SK-N-SH (cell line): Measurements from ENCODE around the gene MBNL2. TPM values are rescaled to one million over a fixed set of nuclear protein-coding genes. Genes with fewer than 3 reads are reported as not detected.

Experiments used
- CTCF ChIA-PET: fragments of 300-600, 350-600 bp; formaldehyde crosslinking; extraction: SDS; loops from one replicate; lab custom pipeline; 2021; lab: Yijun Ruan, JAX
- POLR2A ChIA-PET: fragments of 350-600 bp; sonication (Branson Sonifier 250); formaldehyde crosslinking; extraction: SDS; loops from one replicate; lab custom pipeline; 2020; ENCODE audit warnings: antibody characterized with exemption, inconsistent platforms; lab: Yijun Ruan, JAX
- DNase-seq: peaks from one replicate; pipeline ENCODE4 v3.0.0; 2012
- H2AFZ ChIP-seq: fragments of 200-600 bp; sonication (generic); 2 replicates; pipeline ENCODE4 v1.8.1; 2016; ENCODE audit warnings: antibody characterized with exemption, mild to moderate bottlenecking, low read depth
- H3F3A ChIP-seq: fragments of 200-600 bp; sonication (generic); replicated peaks from 2 replicates; pipeline ENCODE3; 2016; ENCODE audit warnings: antibody characterized with exemption, mild to moderate bottlenecking; ENCODE audit not compliant: insufficient read depth
- H3K27ac ChIP-seq, 2 experiments: fragments of 200-500 bp in 1 of 2; fragments of 200-600 bp in 1 of 2; sonication (Bioruptor generic) in 1 of 2; sonication (generic), shearing (Covaris generic) in 1 of 2; 2 replicates each; pipeline versions ENCODE4 v1.5.1 to v1.6.1; 2014 to 2016; ENCODE audit warnings: low read depth in 2 of 2, inconsistent platforms in 1 of 2, low read length in 1 of 2, mild to moderate bottlenecking in 1 of 2, mixed read lengths in 1 of 2
- H3K27me3 ChIP-seq: fragments of 200-600 bp; sonication (generic), shearing (Covaris generic); 2 replicates; pipeline ENCODE4 v1.6.1; 2016; ENCODE audit warnings: mixed run types; ENCODE audit not compliant: insufficient read depth
- H3K36me3 ChIP-seq, 2 experiments: fragments of 200-500 bp in 1 of 2; fragments of 200-600 bp in 1 of 2; sonication (Bioruptor generic) in 1 of 2; sonication (generic) in 1 of 2; replicated peaks in 1 of 2; 2 replicates each; pipeline versions ENCODE3 to v1.5.1; 2014 to 2016; ENCODE audit warnings: low read length in 1 of 2, mild to moderate bottlenecking in 1 of 2; ENCODE audit not compliant: insufficient read depth in 2 of 2, control insufficient read depth in 1 of 2
- H3K4me1 ChIP-seq, 2 experiments: fragments of 200-500 bp in 1 of 2; fragments of 200-600 bp in 1 of 2; sonication (Bioruptor generic) in 1 of 2; sonication (generic), shearing (Covaris generic) in 1 of 2; 2 replicates each; pipeline versions ENCODE4 v1.5.1 to v1.6.1; 2014 to 2016; ENCODE audit warnings: low read depth in 1 of 2, low read length in 1 of 2, mixed run types in 1 of 2; ENCODE audit not compliant: insufficient read depth in 2 of 2, control insufficient read depth in 1 of 2
- H3K4me2 ChIP-seq: fragments of 200-600 bp; sonication (generic), shearing (Covaris generic); 2 replicates; pipeline ENCODE4 v1.6.1; 2017; ENCODE audit warnings: mixed run types
- H3K4me3 ChIP-seq, 2 experiments: fragments of 200-500 bp in 1 of 2; fragments of 200-600 bp in 1 of 2; sonication (Bioruptor generic) in 1 of 2; sonication (generic), shearing (Covaris generic) in 1 of 2; 2 replicates each; pipeline versions ENCODE4 v1.5.1 to v1.8.1; 2014 to 2016; ENCODE audit warnings: low read depth in 2 of 2, inconsistent platforms in 1 of 2, low read length in 1 of 2, mild to moderate bottlenecking in 1 of 2, mixed read lengths in 1 of 2, moderate library complexity in 1 of 2
- H3K79me2 ChIP-seq: fragments of 200-600 bp; sonication (generic); 2 replicates; pipeline ENCODE4 v1.8.1; 2017; ENCODE audit warnings: mild to moderate bottlenecking; ENCODE audit not compliant: insufficient read depth
- H3K9ac ChIP-seq: fragments of 200-600 bp; sonication (generic); 2 replicates; pipeline ENCODE4 v1.6.1; 2017; ENCODE audit warnings: mixed run types
- H3K9me2 ChIP-seq: fragments of 200-600 bp; sonication (generic); 2 replicates; pipeline ENCODE4 v1.6.1; 2017; ENCODE audit warnings: mixed run types
- H3K9me3 ChIP-seq: fragments of 200-600 bp; sonication (generic); 2 replicates; pipeline ENCODE4 v1.6.1; 2017; ENCODE audit warnings: mixed run types, mild to moderate bottlenecking, moderate library complexity
- H4K20me1 ChIP-seq: fragments of 200-600 bp; sonication (generic); 2 replicates; pipeline ENCODE4 v1.6.1; 2017; ENCODE audit warnings: mild to moderate bottlenecking, mixed run types; ENCODE audit not compliant: insufficient read depth
- EP300 ChIP-seq, 2 experiments: IDR thresholded peaks; 2 replicates each; pipeline versions ENCODE4 v1.4.0 to v1.6.1; 2012; ENCODE audit warnings: borderline replicate concordance in 1 of 2, low read depth in 1 of 2, low read length in 1 of 2
- EZH2phosphoT487 ChIP-seq: fragments of 200-600 bp; sonication (generic); IDR thresholded peaks from 2 replicates; pipeline ENCODE4 v1.6.1; 2017; ENCODE audit warnings: low read depth, mixed run types, mild to moderate bottlenecking, antibody characterized with exemption, moderate library complexity, borderline replicate concordance
- GABPA ChIP-seq: IDR thresholded peaks from 2 replicates; pipeline ENCODE4 v1.4.0; 2012; ENCODE audit warnings: low read depth, mild to moderate bottlenecking
- GATA2 ChIP-seq: sonication (generic); formaldehyde crosslinking; IDR thresholded peaks from 2 replicates; pipeline ENCODE4 v1.5.0; 2020; ENCODE audit warnings: mild to moderate bottlenecking, missing genetic modification reagents
- MXI1 ChIP-seq: IDR thresholded peaks from 2 replicates; pipeline ENCODE4 v1.6.1; 2012; ENCODE audit warnings: mild to moderate bottlenecking, low read depth, low read length, improper control_type of control experiment
- NFIC ChIP-seq: IDR thresholded peaks from 2 replicates; pipeline ENCODE4 v1.4.0; 2012; ENCODE audit warnings: borderline replicate concordance
- POLR2AphosphoS5 ChIP-seq: IDR thresholded peaks from 2 replicates; pipeline ENCODE4 v1.6.1; 2012; ENCODE audit warnings: low read depth, low read length
- RCOR1 ChIP-seq: fragments of 150-350 bp; IDR thresholded peaks from 2 replicates; pipeline ENCODE4 v1.6.1; 2017; ENCODE audit warnings: antibody characterized with exemption, low read length
- RXRA ChIP-seq: IDR thresholded peaks from 2 replicates; pipeline ENCODE4 v1.4.0; 2012; ENCODE audit warnings: low read depth, mild to moderate bottlenecking, borderline replicate concordance
- TAF1 ChIP-seq: IDR thresholded peaks from 2 replicates; pipeline ENCODE4 v1.6.1; 2012; ENCODE audit warnings: low read depth, mild to moderate bottlenecking, low read length, moderate library complexity, borderline replicate concordance
- TCF12 ChIP-seq: IDR thresholded peaks from 2 replicates; pipeline ENCODE4 v1.4.0; 2012
- TEAD4 ChIP-seq: IDR thresholded peaks from 2 replicates; pipeline ENCODE4 v1.4.0; 2012; ENCODE audit warnings: mild to moderate bottlenecking, borderline replicate concordance; ENCODE audit not compliant: insufficient read depth
- WGBS: methylation state at CpG from one replicate; pipeline ENCODE4 v1.1.6; 2017; ENCODE audit warnings: low lambda C conversion rate; 5-methylcytosine and 5-hydroxymethylcytosine counted together
- polyA plus RNA-seq, 3 experiments: library from polyadenylated mRNA; depleted of rRNA; stranded (reverse); fragments of >200 nt; gene quantifications; 2 replicates each; pipeline ENCODE4 v1.2.3, GENCODE V29; 2012
- TF ChIP-seq, protein P1 (sequence below): IDR thresholded peaks from 2 replicates; pipeline ENCODE4; 2012
- TF ChIP-seq, protein P2 (sequence below): IDR thresholded peaks from 2 replicates; pipeline ENCODE4 v1.4.0; 2012; ENCODE audit warnings: low read depth

MBNL2 gene
- polyA plus RNA-seq, 1 of the 3 experiments (the other 2 are of a cell fraction), result 24.5 TPM

DNA sequence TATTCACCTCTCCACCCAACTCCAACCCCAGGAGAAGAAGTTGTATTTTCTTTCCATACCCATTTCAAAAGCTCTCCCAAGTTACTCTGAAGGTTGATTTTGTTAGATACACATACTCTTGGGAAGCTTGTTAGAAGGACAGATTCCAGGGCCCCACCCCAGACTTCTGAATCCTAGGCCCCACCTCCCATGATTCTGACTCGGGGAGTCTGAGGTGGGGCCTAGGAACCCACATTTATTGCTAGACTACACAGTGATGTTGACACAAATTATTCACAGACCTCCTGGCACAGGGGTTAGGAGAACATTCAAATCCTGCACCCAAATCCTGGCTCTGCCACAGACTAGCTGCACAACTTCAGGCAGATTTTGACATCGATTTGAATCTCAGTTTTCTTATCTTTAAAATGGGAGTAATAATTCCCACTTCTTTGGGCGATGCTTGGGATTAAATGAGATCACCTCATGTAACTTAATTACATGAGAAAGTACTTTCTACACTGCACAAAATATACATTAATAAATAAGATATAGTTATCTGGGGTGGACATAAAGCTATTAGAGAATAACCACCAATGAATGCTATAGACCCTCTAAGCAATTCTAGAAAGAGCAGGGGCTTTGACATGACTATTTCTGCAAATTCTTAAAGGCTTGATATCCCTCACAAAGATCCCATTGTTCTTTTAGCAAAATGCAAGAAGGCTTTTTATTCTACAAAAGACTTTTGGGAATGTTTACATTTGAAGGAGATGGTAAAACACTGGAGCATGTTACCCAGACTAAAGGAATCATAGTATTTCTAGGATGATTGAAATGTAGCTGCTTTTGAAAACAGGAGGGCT is 18.0 kb downstream of the MBNL2 start:
- H3K27ac ChIP-seq, result peak overlapping the region in 1 of 2 experiments; percentile 28; a peak in 2 of 4 replicates
- no peak overlapping the region for H2AFZ ChIP-seq
- H4K20me1 ChIP-seq, result peaks cover 16% of the 10 kb centered on the region; the same call in 1 of the 2 replicates
- H3K36me3 ChIP-seq, result peaks cover 22 to 28% of the 10 kb centered on the region in 2 experiments
- peaks cover 100% of the 10 kb centered on the region for H3K79me2 ChIP-seq
- WGBS, result 76% methylated on average over 3 of the region's 3 CpGs
- H3K4me1 ChIP-seq, result peaks cover 28 to 31% of the 10 kb centered on the region in 2 experiments; a peak in 3 of 4 replicates
- TF ChIP-seq, protein P1, sequence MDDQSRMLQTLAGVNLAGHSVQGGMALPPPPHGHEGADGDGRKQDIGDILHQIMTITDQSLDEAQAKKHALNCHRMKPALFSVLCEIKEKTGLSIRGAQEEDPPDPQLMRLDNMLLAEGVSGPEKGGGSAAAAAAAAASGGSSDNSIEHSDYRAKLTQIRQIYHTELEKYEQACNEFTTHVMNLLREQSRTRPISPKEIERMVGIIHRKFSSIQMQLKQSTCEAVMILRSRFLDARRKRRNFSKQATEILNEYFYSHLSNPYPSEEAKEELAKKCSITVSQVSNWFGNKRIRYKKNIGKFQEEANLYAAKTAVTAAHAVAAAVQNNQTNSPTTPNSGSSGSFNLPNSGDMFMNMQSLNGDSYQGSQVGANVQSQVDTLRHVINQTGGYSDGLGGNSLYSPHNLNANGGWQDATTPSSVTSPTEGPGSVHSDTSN, result no peak
- TF ChIP-seq TEAD4 (no peak), EP300 (IDR thresholded peaks at IDR 0.05; ENCODE audit: borderline replicate concordance in 1 of 2, low read depth in 1 of 2, low read length in 1 of 2) (no peak), MXI1 (no peak), TAF1 (no peak), NFIC (no peak)
- ChIA-PET POLR2A (no interaction called here), CTCF (interaction anchor here (1.2 to 3.0 kb wide), 3 partner anchors 10 to 130 kb away, joined by 3 to 12 read pairs (median 3); partner anchors contain the start of gene MBNL2)
- H3K9me3 ChIP-seq, result no peaks in the 10 kb centered on the region
- 0 out of 2 replicates have a peak overlapping the region, but pooled peaks have one; percentile 29 for H3K4me2 ChIP-seq
- peaks cover 36% of the 10 kb centered on the region for H3F3A ChIP-seq
- H3K4me3 ChIP-seq, result no peak overlapping the region
- no peaks in the 10 kb centered on the region for H3K27me3 ChIP-seq
- DNase-seq, result no peak
- no peak overlapping the region for H3K9ac ChIP-seq
- no peaks in the 10 kb centered on the region for H3K9me2 ChIP-seq

GRCh38 chr13:97240788-97241734 is 18.9 kb downstream of the MBNL2 start:
- POLR2A ChIA-PET, result no interaction called here
- Histone ChIP-seq H3K27me3 (no peaks in the 10 kb centered on the region), H3K27ac (peak overlapping the region in 1 of 2 experiments; percentile 28; a peak in 2 of 4 replicates), H3K9me2 (no peaks in the 10 kb centered on the region), H4K20me1 (peaks cover 16% of the 10 kb centered on the region; the same call in 1 of the 2 replicates), H3F3A (peaks cover 38% of the 10 kb centered on the region), H3K4me1 (peaks cover 20 to 23% of the 10 kb centered on the region in 2 experiments; a peak in 3 of 4 replicates), H3K9ac (no peak overlapping the region), H2AFZ (no peak overlapping the region), H3K4me3 (no peak overlapping the region), H3K9me3 (no peaks in the 10 kb centered on the region), H3K79me2 (peaks cover 100% of the 10 kb centered on the region), H3K36me3 (peaks cover 28 to 30% of the 10 kb centered on the region in 2 experiments), H3K4me2 (no peak overlapping the region)
- CTCF ChIA-PET, result interaction anchor here (3.0 kb wide), 1 partner anchor 131 kb away, joined by 12 read pairs; no protein-coding TSS in a partner anchor
- TF ChIP-seq RXRA (no peak), EP300 (IDR thresholded peaks at IDR 0.05; ENCODE audit: borderline replicate concordance in 1 of 2, low read depth in 1 of 2, low read length in 1 of 2) (no peak), MXI1 (no peak), RCOR1 (no peak), GATA2 (CRISPR knock-in tag) (no peak), POLR2AphosphoS5 (no peak), GABPA (no peak), TCF12 (no peak), EZH2phosphoT487 (no peak)
- TF ChIP-seq, protein P2, sequence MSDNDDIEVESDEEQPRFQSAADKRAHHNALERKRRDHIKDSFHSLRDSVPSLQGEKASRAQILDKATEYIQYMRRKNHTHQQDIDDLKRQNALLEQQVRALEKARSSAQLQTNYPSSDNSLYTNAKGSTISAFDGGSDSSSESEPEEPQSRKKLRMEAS, result no peak
- DNase-seq, result no peak
- WGBS, result 96% methylated on average over 8 of the region's 8 CpGs
